ENCODE measurements around the gene NFX1. TPM values are rescaled to one million over a fixed set of nuclear protein-coding genes. Genes with fewer than 3 reads are reported as not detected.
"Not testable (repeated sequence)": the region's sequence is repeated elsewhere in the genome, so short reads cannot be mapped to it uniquely, and the experiment has no call there.

The NFX1 gene
- total and polyA plus RNA-seq, 2 donors (not counting 1 experiment from before 2014, with no cell fraction given): 67.6 to 76.3 TPM

DNA sequence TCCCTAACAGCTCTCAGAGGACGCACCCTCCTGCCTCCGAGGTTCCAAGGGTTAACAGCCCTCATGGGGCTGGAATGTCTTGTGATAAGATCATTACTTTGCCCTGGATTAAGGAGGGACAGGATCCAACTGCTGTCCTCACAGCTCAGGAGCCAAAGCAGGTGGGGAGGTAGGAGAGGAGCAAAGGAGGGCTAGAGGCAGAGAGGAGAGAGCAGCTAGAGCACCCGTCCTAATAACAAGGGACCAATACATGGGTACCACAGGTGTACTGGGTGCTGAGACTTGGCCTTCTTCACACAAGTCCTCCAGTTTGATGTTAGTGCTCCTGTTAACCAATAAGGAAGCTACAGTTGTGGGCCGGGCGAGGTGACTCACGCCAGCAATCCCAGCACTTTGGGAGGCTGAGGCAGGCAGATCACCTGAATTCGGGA, 102.3 kb downstream of the NFX1 start:
- POLR2A ChIA-PET; DNase-seq; H3K4me1 Mint-ChIP-seq; intact Hi-C loops (cut with micrococcal nuclease); H3K4me3 ChIP-seq (ENCODE audit: control extremely low read depth in 1 of 5, extremely low read depth in 1 of 5, insufficient read depth in 1 of 5, low read depth in 2 of 5, low read length in 4 of 5); H3K9ac ChIP-seq (ENCODE audit: low read length); H3K9me3 ChIP-seq (ENCODE audit: control extremely low read depth in 1 of 3, control insufficient read depth in 2 of 3, insufficient read depth in 1 of 3, low read length in 2 of 3); H4K20me1 ChIP-seq (ENCODE audit: control insufficient read depth, insufficient read depth, low read length, poor library complexity, severe bottlenecking); H3K4me2 ChIP-seq (replicated peaks; ENCODE audit: low read depth, low read length, poor library complexity, severe bottlenecking); H3K79me2 ChIP-seq (ENCODE audit: control insufficient read depth, insufficient read depth, low read length); H2AFZ ChIP-seq (ENCODE audit: insufficient read depth, low read depth, low read length, poor library complexity, severe bottlenecking); H3K4me3 Mint-ChIP-seq; H3K36me3 ChIP-seq (replicated peaks in 1 of 2; ENCODE audit: control extremely low read depth in 1 of 2, control insufficient read depth in 1 of 2, extremely low read depth in 1 of 2, insufficient read depth in 2 of 2, low read length in 1 of 2); H3K27ac Mint-ChIP-seq; H3K4me1 ChIP-seq (ENCODE audit: control insufficient read depth in 2 of 2, insufficient read depth in 2 of 2, low read length in 2 of 2); H3K27me3 ChIP-seq (replicated peaks in 1 of 4; ENCODE audit: control extremely low read depth in 1 of 4, control insufficient read depth in 3 of 4, insufficient read depth in 4 of 4, low read length in 3 of 4); H3K9me3 Mint-ChIP-seq (ENCODE audit: insufficient read depth); H3K27ac ChIP-seq (ENCODE audit: low read length in 2 of 2); ATAC-seq (ENCODE audit: low read depth): not testable (repeated sequence)
- whole genome bisulfite sequencing (ENCODE audit: insufficient coverage): 69% methylated on average over 3 of the region's 7 CpGs
- peaks cover 17% of the 10 kb centered on the region for H3K27me3 Mint-ChIP-seq
- CTCF ChIA-PET: interaction anchor here (0.6 kb wide), 1 partner anchor 18 kb away, joined by 3 read pairs; no protein-coding TSS in a partner anchor

DNA sequence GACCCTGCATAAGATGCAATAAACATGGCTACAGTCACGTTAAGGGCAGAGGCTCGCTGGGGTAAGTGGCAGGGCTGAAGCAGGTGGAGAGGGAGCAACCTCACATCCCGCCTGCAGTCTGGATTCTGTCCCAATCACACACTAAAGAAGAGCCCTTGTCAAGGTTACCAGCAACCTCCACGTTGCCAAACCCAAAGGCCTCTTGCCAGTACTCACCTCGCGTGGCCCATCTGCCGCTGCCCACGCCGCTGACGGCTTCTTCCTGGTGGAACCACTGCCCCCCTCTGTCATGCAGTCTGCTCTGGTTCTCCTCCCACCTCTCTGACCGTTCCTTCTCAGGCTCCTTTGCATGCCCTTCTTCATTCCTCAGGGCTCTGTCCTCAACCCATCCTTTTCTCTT, 103.3 kb downstream of the NFX1 start:
- Histone ChIP-seq H2AFZ (ENCODE audit: insufficient read depth, low read depth, low read length, poor library complexity, severe bottlenecking) (no peak overlapping the region), H3K79me2 (ENCODE audit: control insufficient read depth, insufficient read depth, low read length) (no peaks in the 10 kb centered on the region), H4K20me1 (ENCODE audit: control insufficient read depth, insufficient read depth, low read length, poor library complexity, severe bottlenecking) (no peaks in the 10 kb centered on the region), H3K4me3 (ENCODE audit: control extremely low read depth in 1 of 5, extremely low read depth in 1 of 5, insufficient read depth in 1 of 5, low read depth in 2 of 5, low read length in 4 of 5) (no peak overlapping the region), H3K36me3 (replicated peaks in 1 of 2; ENCODE audit: control extremely low read depth in 1 of 2, control insufficient read depth in 1 of 2, extremely low read depth in 1 of 2, insufficient read depth in 2 of 2, low read length in 1 of 2) (no peaks in the 10 kb centered on the region), H3K27ac (ENCODE audit: low read length in 2 of 2) (no peak overlapping the region), H3K4me1 (ENCODE audit: control insufficient read depth in 2 of 2, insufficient read depth in 2 of 2, low read length in 2 of 2) (no peaks in the 10 kb centered on the region), H3K27me3 (replicated peaks in 1 of 4; ENCODE audit: control extremely low read depth in 1 of 4, control insufficient read depth in 3 of 4, insufficient read depth in 4 of 4, low read length in 3 of 4) (no peaks in the 10 kb centered on the region), H3K9ac (ENCODE audit: low read length) (no peak overlapping the region), H3K4me2 (replicated peaks; ENCODE audit: low read depth, low read length, poor library complexity, severe bottlenecking) (no peak overlapping the region), H3K9me3 (ENCODE audit: control extremely low read depth in 1 of 3, control insufficient read depth in 2 of 3, insufficient read depth in 1 of 3, low read length in 2 of 3) (no peaks in the 10 kb centered on the region)
- POLR2A ChIA-PET: no interaction called here
- no peak for TF ChIP-seq EZH2 (IDR thresholded peaks at IDR 0.05; ENCODE audit: borderline replicate concordance, insufficient read depth, low read depth, low read length, poor library complexity, severe bottlenecking)
- TF ChIP-seq, protein P1, sequence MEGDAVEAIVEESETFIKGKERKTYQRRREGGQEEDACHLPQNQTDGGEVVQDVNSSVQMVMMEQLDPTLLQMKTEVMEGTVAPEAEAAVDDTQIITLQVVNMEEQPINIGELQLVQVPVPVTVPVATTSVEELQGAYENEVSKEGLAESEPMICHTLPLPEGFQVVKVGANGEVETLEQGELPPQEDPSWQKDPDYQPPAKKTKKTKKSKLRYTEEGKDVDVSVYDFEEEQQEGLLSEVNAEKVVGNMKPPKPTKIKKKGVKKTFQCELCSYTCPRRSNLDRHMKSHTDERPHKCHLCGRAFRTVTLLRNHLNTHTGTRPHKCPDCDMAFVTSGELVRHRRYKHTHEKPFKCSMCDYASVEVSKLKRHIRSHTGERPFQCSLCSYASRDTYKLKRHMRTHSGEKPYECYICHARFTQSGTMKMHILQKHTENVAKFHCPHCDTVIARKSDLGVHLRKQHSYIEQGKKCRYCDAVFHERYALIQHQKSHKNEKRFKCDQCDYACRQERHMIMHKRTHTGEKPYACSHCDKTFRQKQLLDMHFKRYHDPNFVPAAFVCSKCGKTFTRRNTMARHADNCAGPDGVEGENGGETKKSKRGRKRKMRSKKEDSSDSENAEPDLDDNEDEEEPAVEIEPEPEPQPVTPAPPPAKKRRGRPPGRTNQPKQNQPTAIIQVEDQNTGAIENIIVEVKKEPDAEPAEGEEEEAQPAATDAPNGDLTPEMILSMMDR (IDR thresholded peaks at IDR 0.05): no peak
- DNase-seq: no peak
- 77% methylated on average over 8 of the region's 11 CpGs for WGBS (ENCODE audit: insufficient coverage)
- Mint-ChIP-seq H3K27me3 (peaks cover 11% of the 10 kb centered on the region), H3K4me3 (no peak overlapping the region), H3K9me3 (ENCODE audit: insufficient read depth) (no peaks in the 10 kb centered on the region), H3K4me1 (no peaks in the 10 kb centered on the region), H3K27ac (no peak overlapping the region)
- intact Hi-C loops (cut with micrococcal nuclease): no loop called here
- ATAC-seq (ENCODE audit: low read depth): no peak
- CTCF ChIA-PET: no interaction called here

DNA sequence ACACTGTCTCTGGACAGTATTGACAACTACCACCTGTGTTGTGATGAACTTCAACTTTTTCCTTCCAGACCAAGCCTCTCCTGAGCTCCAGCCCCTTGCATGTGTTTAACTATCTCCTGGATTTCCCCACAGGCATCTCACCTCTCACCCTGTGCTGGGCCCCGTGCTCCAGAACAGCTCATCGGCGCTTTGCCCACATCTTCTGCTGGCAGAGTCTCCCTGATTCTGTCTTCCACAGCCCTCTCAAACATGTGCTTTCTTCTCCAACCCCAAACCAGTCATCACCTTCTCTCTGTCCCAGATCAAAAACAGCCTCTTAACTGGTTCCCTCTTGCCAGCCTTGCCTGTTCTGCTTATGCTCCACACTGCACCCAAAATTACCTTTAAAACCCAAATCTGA, 103.7 kb downstream of the NFX1 start:
- H3K4me1 ChIP-seq (ENCODE audit: control insufficient read depth in 2 of 2, insufficient read depth in 2 of 2, low read length in 2 of 2); H3K9me3 Mint-ChIP-seq (ENCODE audit: insufficient read depth); POLR2A ChIA-PET; DNase-seq; H3K27ac ChIP-seq (ENCODE audit: low read length in 2 of 2); H3K36me3 ChIP-seq (replicated peaks in 1 of 2; ENCODE audit: control extremely low read depth in 1 of 2, control insufficient read depth in 1 of 2, extremely low read depth in 1 of 2, insufficient read depth in 2 of 2, low read length in 1 of 2); H3K9me3 ChIP-seq (ENCODE audit: control extremely low read depth in 1 of 3, control insufficient read depth in 2 of 3, insufficient read depth in 1 of 3, low read length in 2 of 3); intact Hi-C loops (cut with micrococcal nuclease); H3K4me2 ChIP-seq (replicated peaks; ENCODE audit: low read depth, low read length, poor library complexity, severe bottlenecking); H3K27ac Mint-ChIP-seq; H3K4me1 Mint-ChIP-seq; H4K20me1 ChIP-seq (ENCODE audit: control insufficient read depth, insufficient read depth, low read length, poor library complexity, severe bottlenecking); H3K27me3 Mint-ChIP-seq; H2AFZ ChIP-seq (ENCODE audit: insufficient read depth, low read depth, low read length, poor library complexity, severe bottlenecking); H3K27me3 ChIP-seq (replicated peaks in 1 of 4; ENCODE audit: control extremely low read depth in 1 of 4, control insufficient read depth in 3 of 4, insufficient read depth in 4 of 4, low read length in 3 of 4); ATAC-seq (ENCODE audit: low read depth); H3K4me3 ChIP-seq (ENCODE audit: control extremely low read depth in 1 of 5, extremely low read depth in 1 of 5, insufficient read depth in 1 of 5, low read depth in 2 of 5, low read length in 4 of 5); H3K79me2 ChIP-seq (ENCODE audit: control insufficient read depth, insufficient read depth, low read length); H3K9ac ChIP-seq (ENCODE audit: low read length); H3K4me3 Mint-ChIP-seq; CTCF ChIA-PET: not testable (repeated sequence)
- 92% methylated on average over 3 of the region's 3 CpGs for WGBS (ENCODE audit: insufficient coverage)
